Measurements from ENCODE around the gene CTF1.
A peak's percentile ranks its signal among the peaks of the same experiment; 100 is the strongest.
"Not testable (repeated sequence)": the region's sequence is repeated elsewhere in the genome, so short reads cannot be mapped to it uniquely, and the experiment has no call there.

Gene CTF1

GRCh38 chr16:30888856-30889499 lies 7.4 kb upstream of the CTF1 start:
- no peak for DNase-seq

- no peak for DNase-seq
Observed at GRCh38 chr16:30889721-30890120, 6.7 kb upstream of the CTF1 start.

GRCh38 chr16:30891043-30891823 lies 5.2 kb upstream of the CTF1 start:
- not testable (repeated sequence) for DNase-seq

GRCh38 chr16:30892670-30893416 lies 3.6 kb upstream of the CTF1 start:
- no peak for DNase-seq

- DNase-seq, result no peak
Observed at GRCh38 chr16:30893417-30893743, 3.0 kb upstream of the CTF1 start.

GRCh38 chr16:30893744-30894539 lies 2.5 kb upstream of the CTF1 start, which contains the start of gene BCL7C:
BCL7C (minus strand) TSS chr16:30894077; CDS start chr16:30893944, 133 bp downstream.
- peak; percentile 73 for DNase-seq

GRCh38 chr16:30894540-30895368 lies 1.7 kb upstream of the CTF1 start:
- DNase-seq, result no peak

- DNase-seq, result no peak
Observed at GRCh38 chr16:30895627-30896260, 670 bp upstream of the CTF1 start.

- DNase-seq, result peak; percentile 71
Observed at GRCh38 chr16:30896889-30897733, 697 bp downstream of the CTF1 start.

GRCh38 chr16:30899794-30900193 lies 3.4 kb downstream of the CTF1 start:
- no peak for DNase-seq

- no peak for DNase-seq
Observed at GRCh38 chr16:30900588-30900987, 4.2 kb downstream of the CTF1 start.

GRCh38 chr16:30901201-30902028 lies 5.0 kb downstream of the CTF1 start:
- no peak for DNase-seq

GRCh38 chr16:30902029-30902972 lies 5.9 kb downstream of the CTF1 start:
- DNase-seq, result peak; percentile 46

- no peak for DNase-seq
Observed at GRCh38 chr16:30903002-30903401, 6.6 kb downstream of the CTF1 start.

GRCh38 chr16:30903596-30903995 lies 7.2 kb downstream of the CTF1 start:
- DNase-seq, result no peak

- no peak for DNase-seq
Observed at GRCh38 chr16:30904114-30904780, 7.8 kb downstream of the CTF1 start.

- no peak for DNase-seq
Observed at GRCh38 chr16:30907064-30907463, 10.7 kb downstream of the CTF1 start.

All from T-helper 9 cell (primary cell).